ENCODE data around the gene RBM47.

GRCh38 chr4:40606239-40606767 is 23.4 kb downstream of the RBM47 start:
- TF ChIP-seq CTCF (IDR thresholded peaks at IDR 0.05), result no peak
- TF ChIP-seq POLR2A (IDR thresholded peaks at IDR 0.05), result no peak

All from thyroid gland (tissue), 4 donors.